Nephron (organoid): Measurements from ENCODE around the gene ANOS1.

Experiments
- H3K27ac Mint-ChIP-seq, 3 experiments: 2 replicates each; pipeline ENCODE4 v1.8.0; 2020; ENCODE audit warnings: mixed read lengths in 3 of 3, mild to moderate bottlenecking in 2 of 3, moderate library complexity in 1 of 3
- H3K27me3 Mint-ChIP-seq: 2 replicates; pipeline ENCODE4 v1.8.0; 2021; ENCODE audit warnings: low read depth, mild to moderate bottlenecking, moderate library complexity, mixed read lengths
- H3K36me3 Mint-ChIP-seq: 2 replicates; pipeline ENCODE4 v1.8.0; 2020; ENCODE audit warnings: low read depth, mixed read lengths
- H3K4me1 Mint-ChIP-seq: 2 replicates; pipeline ENCODE4 v1.8.0; 2020; ENCODE audit warnings: mixed read lengths
- H3K4me3 Mint-ChIP-seq, 3 experiments: 2 replicates each; pipeline ENCODE4 v1.8.0; 2020; ENCODE audit warnings: mild to moderate bottlenecking in 3 of 3, mixed read lengths in 3 of 3, moderate library complexity in 2 of 3
- H3K9me3 Mint-ChIP-seq: 2 replicates; pipeline ENCODE4 v1.8.0; 2020; ENCODE audit warnings: mixed read lengths
- TF ChIP-seq, protein P1 (sequence below), 3 experiments: fragments of 200-600 bp; sonication (generic); IDR thresholded peaks; one replicate each; pipeline ENCODE4 v1.5.0; 2021; ENCODE audit warnings: antibody characterized with exemption in 3 of 3; ENCODE audit not compliant: unreplicated experiment in 3 of 3

The ANOS1 gene

GRCh38 chrX:8484360-8484949 is 247.5 kb downstream of the ANOS1 start:
- no peaks in the 10 kb centered on the region for H3K4me1 Mint-ChIP-seq
- H3K36me3 Mint-ChIP-seq, result no peaks in the 10 kb centered on the region
- H3K9me3 Mint-ChIP-seq, result no peaks in the 10 kb centered on the region
- H3K27ac Mint-ChIP-seq, result no peak overlapping the region
- TF ChIP-seq, protein P1, sequence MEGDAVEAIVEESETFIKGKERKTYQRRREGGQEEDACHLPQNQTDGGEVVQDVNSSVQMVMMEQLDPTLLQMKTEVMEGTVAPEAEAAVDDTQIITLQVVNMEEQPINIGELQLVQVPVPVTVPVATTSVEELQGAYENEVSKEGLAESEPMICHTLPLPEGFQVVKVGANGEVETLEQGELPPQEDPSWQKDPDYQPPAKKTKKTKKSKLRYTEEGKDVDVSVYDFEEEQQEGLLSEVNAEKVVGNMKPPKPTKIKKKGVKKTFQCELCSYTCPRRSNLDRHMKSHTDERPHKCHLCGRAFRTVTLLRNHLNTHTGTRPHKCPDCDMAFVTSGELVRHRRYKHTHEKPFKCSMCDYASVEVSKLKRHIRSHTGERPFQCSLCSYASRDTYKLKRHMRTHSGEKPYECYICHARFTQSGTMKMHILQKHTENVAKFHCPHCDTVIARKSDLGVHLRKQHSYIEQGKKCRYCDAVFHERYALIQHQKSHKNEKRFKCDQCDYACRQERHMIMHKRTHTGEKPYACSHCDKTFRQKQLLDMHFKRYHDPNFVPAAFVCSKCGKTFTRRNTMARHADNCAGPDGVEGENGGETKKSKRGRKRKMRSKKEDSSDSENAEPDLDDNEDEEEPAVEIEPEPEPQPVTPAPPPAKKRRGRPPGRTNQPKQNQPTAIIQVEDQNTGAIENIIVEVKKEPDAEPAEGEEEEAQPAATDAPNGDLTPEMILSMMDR (IDR thresholded peaks at IDR 0.05; ENCODE audit: unreplicated experiment in 3 of 3), result no peak
- H3K4me3 Mint-ChIP-seq, result no peak overlapping the region
- peaks cover 4% of the 10 kb centered on the region for H3K27me3 Mint-ChIP-seq
